ENCODE results near the gene ZNF75A. TPM values are rescaled to one million over a fixed set of nuclear protein-coding genes. Genes with fewer than 3 reads are reported as not detected.

The ZNF75A gene
- total RNA-seq, 1 donor from 2014 or later: 26.1 TPM

GRCh38 chr16:3283543-3284447, 21.5 kb upstream of the ZNF75A start:
- H3K4me3 ChIP-seq: peak overlapping the region; percentile 86
- no peak for ATAC-seq
- no peak for TF ChIP-seq CTCF (IDR thresholded peaks at IDR 0.05)

GRCh38 chr16:3285131-3285530, 20.2 kb upstream of the ZNF75A start:
- Histone ChIP-seq H3K4me3 (peak overlapping the region; percentile 86), H3K9me3 (peaks cover 20% of the 10 kb centered on the region), H3K4me1 (peaks cover 14% of the 10 kb centered on the region), H3K36me3 (peaks cover 39% of the 10 kb centered on the region), H3K27me3 (no peaks in the 10 kb centered on the region), H3K27ac (no peak overlapping the region)
- ATAC-seq (no peak), DNase-seq (no peak)
- intact Hi-C loops (cut with DNase I): no loop called here
- TF ChIP-seq CTCF (IDR thresholded peaks at IDR 0.05): no peak

More at GRCh38 chr16:3283543-3284447, 21.5 kb upstream of the ZNF75A start:
- H3K4me1 ChIP-seq: peaks cover 14% of the 10 kb centered on the region
- H3K9me3 ChIP-seq: peaks cover 7% of the 10 kb centered on the region
- no peak for DNase-seq
- peaks cover 26% of the 10 kb centered on the region for H3K36me3 ChIP-seq
- H3K27ac ChIP-seq: peak overlapping the region; percentile 100
- H3K27me3 ChIP-seq: no peaks in the 10 kb centered on the region
- intact Hi-C loops (cut with DNase I): no loop called here

- DNase-seq (no peak), ATAC-seq (no peak)
- H3K27me3 ChIP-seq: no peaks in the 10 kb centered on the region
- no peak overlapping the region for H3K27ac ChIP-seq
- intact Hi-C loops (cut with DNase I): no loop called here
- H3K9me3 ChIP-seq: peaks cover 69% of the 10 kb centered on the region
- H3K36me3 ChIP-seq: peaks cover 55% of the 10 kb centered on the region
- no peak overlapping the region for H3K4me3 ChIP-seq
- H3K4me1 ChIP-seq: peaks cover 3% of the 10 kb centered on the region
- no peak for TF ChIP-seq CTCF (IDR thresholded peaks at IDR 0.05)
Observed at GRCh38 chr16:3289998-3290673, 15.2 kb upstream of the ZNF75A start.

GRCh38 chr16:3292604-3293003, 12.7 kb upstream of the ZNF75A start:
- Histone ChIP-seq H3K27ac (no peak overlapping the region), H3K9me3 (peaks cover 76% of the 10 kb centered on the region), H3K4me1 (no peaks in the 10 kb centered on the region), H3K27me3 (no peaks in the 10 kb centered on the region), H3K36me3 (peaks cover 37% of the 10 kb centered on the region), H3K4me3 (no peak overlapping the region)
- no peak for ATAC-seq
- no peak for DNase-seq
- intact Hi-C loops (cut with DNase I): no loop called here
- TF ChIP-seq CTCF (IDR thresholded peaks at IDR 0.05): no peak

DNA sequence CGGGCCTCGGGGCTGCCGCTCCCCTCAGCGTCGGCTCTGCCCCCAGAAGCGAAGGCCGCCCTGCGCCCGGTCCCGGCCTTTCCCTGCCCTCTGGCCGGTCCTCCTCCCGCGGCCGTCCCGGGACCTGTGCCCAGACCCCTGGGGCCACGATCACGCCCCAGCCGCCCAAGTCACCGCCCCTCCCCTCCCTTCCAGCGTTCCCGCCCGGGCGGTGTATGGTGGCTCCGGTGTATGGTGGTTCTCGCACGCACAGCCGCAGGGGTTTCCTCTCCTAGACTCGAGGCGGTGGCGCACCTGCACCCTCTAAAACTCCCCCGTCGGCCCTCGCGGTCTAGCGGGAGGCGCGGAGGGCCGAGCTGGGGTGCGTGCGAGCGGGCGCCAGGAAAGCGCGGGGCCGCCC, 10.1 kb upstream of the ZNF75A start:
- intact Hi-C loops (cut with DNase I): no loop called here

More for the DNA sequence above, 10.1 kb upstream of the ZNF75A start:
- Histone ChIP-seq H3K36me3 (peaks cover 14% of the 10 kb centered on the region), H3K9me3 (peaks cover 78% of the 10 kb centered on the region), H3K27ac (no peak overlapping the region), H3K27me3 (no peaks in the 10 kb centered on the region), H3K4me1 (no peaks in the 10 kb centered on the region), H3K4me3 (no peak overlapping the region)
- DNase-seq (no peak), ATAC-seq (no peak)
- no peak for TF ChIP-seq CTCF (IDR thresholded peaks at IDR 0.05)
